NCI-H345 treated with DMSO at 0.1 percent for 48 hours (cell line): ENCODE data around the gene WDFY3.

Experiments used
- DNase-seq: peaks from one replicate; lab custom pipeline; 2025; ENCODE audit not compliant: unreplicated experiment; lab: John Stamatoyannopoulos, UW

Gene WDFY3

GRCh38 chr4:84914686-84915395 lies 51.6 kb downstream of the WDFY3 start:
- DNase-seq = no peak

GRCh38 chr4:84913176-84913575 lies 53.3 kb downstream of the WDFY3 start:
- no peak for DNase-seq

- no peak for DNase-seq
Observed at GRCh38 chr4:84912741-84913140, 53.7 kb downstream of the WDFY3 start.

- no peak for DNase-seq
Observed at GRCh38 chr4:84908876-84909275, 57.6 kb downstream of the WDFY3 start.

GRCh38 chr4:84907145-84907544 lies 59.3 kb downstream of the WDFY3 start:
- no peak for DNase-seq

- DNase-seq = no peak
Observed at GRCh38 chr4:84905646-84906045, 60.8 kb downstream of the WDFY3 start.

- DNase-seq = no peak
Observed at GRCh38 chr4:84901740-84902281, 64.7 kb downstream of the WDFY3 start.

- no peak for DNase-seq
Observed at GRCh38 chr4:84901173-84901572, 65.3 kb downstream of the WDFY3 start.

- no peak for DNase-seq
Observed at GRCh38 chr4:84899616-84900015, 66.9 kb downstream of the WDFY3 start.

- no peak for DNase-seq
Observed at GRCh38 chr4:84897516-84897915, 69.0 kb downstream of the WDFY3 start.

- no peak for DNase-seq
Observed at GRCh38 chr4:84895283-84895682, 71.2 kb downstream of the WDFY3 start.

GRCh38 chr4:84894621-84895020 lies 71.9 kb downstream of the WDFY3 start:
- no peak for DNase-seq

GRCh38 chr4:84892950-84893349 lies 73.5 kb downstream of the WDFY3 start:
- no peak for DNase-seq

- no peak for DNase-seq
Observed at GRCh38 chr4:84887824-84888223, 78.7 kb downstream of the WDFY3 start.

GRCh38 chr4:84879651-84880200 lies 86.8 kb downstream of the WDFY3 start:
- no peak for DNase-seq

- DNase-seq = no peak
Observed at GRCh38 chr4:84878546-84878945, 87.9 kb downstream of the WDFY3 start.

GRCh38 chr4:84878090-84878489 lies 88.4 kb downstream of the WDFY3 start:
- no peak for DNase-seq

GRCh38 chr4:84877051-84877833 lies 89.2 kb downstream of the WDFY3 start:
- DNase-seq = no peak

- DNase-seq = no peak
Observed at GRCh38 chr4:84875636-84876371, 90.7 kb downstream of the WDFY3 start.

GRCh38 chr4:84874619-84875018 lies 91.9 kb downstream of the WDFY3 start:
- DNase-seq = no peak
